Activated CD4-positive, alpha-beta T cell treated with anti-CD3 and anti-CD28 coated beads, Interleukin-2, Interleukin-4, amounts not matched to agents 100 ng/mL and 50 ng/mL, durations not matched to agents 16 hours and 8 hours (primary cell): Measurements from ENCODE around the gene EFTUD2.
"Not testable (repeated sequence)": the region's sequence is repeated elsewhere in the genome, so short reads cannot be mapped to it uniquely, and the experiment has no call there.

Experiments
- DNase-seq: peaks from one replicate; pipeline ENCODE4 v3.0.0-alpha.2; 2020; ENCODE audit warnings: low spot score

Gene EFTUD2

GRCh38 chr17:44899074-44899782 lies at the start of gene EFTUD2:
Gene EFTUD2 (minus strand): TSS chr17:44899445. CDS start chr17:44894521, 4,924 bp downstream.
- peak; percentile 91 for DNase-seq

DNA sequence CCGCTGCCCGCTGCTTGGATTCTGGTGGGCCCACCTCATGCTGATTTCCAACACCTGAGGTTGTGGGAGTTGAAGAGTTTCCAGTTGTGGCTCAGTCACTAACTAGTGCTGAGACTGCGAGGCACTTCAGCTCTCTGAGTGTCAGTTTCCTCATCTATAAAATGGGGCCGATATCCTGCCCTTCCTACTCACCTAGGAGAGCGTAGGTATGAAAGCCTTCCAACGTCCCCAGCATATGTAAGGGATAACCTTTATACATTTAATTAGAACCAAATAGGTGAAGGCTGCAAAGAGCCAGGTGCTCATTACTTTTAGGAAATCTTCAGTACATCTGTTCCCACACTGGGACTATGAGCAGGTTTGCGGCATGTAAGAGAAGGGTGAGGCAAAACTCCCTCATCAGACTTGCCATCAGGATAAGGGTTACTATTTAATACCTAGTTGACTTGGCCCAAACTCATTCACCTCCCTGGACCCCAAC lies 49.1 kb upstream of the EFTUD2 start:
- DNase-seq, result no peak

- DNase-seq, result peak; percentile 97
These were observed 48.4 kb upstream of the EFTUD2 start, which contains the start of gene KIF18B for GRCh38 chr17:44947461-44948314. Gene KIF18B (minus strand): TSS chr17:44947773. CDS start chr17:44936344, 11,429 bp downstream.

- not testable (repeated sequence) for DNase-seq
These were observed 46.4 kb upstream of the EFTUD2 start for GRCh38 chr17:44945652-44946051.

DNA sequence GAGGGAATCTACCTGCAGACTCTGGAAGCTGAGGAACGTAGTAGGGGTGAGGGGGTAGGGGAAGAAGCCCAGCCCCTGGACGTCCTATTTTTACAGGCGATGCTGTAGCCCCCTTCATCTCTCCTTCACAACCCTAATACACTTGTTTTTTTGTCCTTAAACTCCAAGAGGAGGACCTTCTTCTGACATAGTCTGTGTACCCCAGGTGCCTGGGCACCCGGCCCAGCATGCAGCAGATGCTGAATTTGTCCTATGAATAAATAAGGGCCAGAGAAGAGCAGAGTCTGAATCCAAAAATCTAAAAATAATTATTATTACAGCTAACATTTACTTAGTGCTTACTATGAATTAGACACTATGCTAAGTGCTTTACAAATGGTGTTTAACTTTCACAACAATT lies 43.2 kb upstream of the EFTUD2 start:
- no peak for DNase-seq

GRCh38 chr17:44941712-44942331 lies 42.6 kb upstream of the EFTUD2 start:
- no peak for DNase-seq

- DNase-seq, result no peak
These were observed 41.5 kb upstream of the EFTUD2 start for GRCh38 chr17:44940768-44941167.

- no peak for DNase-seq
These were observed 41.1 kb upstream of the EFTUD2 start for GRCh38 chr17:44940317-44940716.

DNA sequence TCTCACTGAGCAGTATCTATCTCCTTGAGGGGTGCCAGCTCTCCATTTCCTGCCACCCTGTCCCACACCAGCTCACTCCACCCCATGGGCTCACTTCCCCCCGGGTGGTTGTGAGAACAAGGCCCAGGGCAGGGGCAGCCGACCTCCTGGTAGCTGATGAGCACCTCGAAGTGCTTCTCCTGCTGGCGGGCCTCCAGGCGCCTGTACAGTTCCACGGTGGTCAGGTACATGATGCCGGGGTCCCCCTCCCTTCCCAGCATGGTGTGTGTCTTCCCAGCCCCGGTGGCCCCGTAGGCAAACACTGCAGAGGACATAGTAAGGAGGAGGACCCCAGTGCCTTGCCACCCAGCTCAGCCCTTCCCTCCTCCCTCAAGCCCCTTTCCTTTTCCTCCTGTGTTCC lies 35.9 kb upstream of the EFTUD2 start:
- DNase-seq, result no peak

DNA sequence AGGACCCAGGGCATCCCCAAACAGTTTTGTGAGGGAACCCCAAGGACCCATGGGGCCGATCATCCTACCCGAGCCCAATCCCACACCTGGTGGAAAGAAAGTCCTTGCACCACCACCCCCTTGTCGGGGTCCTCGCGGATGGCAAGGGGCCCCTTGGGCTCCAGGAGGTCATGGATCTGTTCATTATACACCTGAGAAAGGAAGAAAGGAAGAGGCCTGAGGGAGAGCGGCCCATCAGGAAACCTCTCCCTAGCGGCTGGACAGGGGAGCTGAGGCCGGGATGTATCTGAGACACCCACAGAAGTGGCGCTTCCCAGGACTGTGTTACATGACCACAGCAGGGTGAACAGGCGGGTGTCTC lies 35.5 kb upstream of the EFTUD2 start:
- no peak for DNase-seq

DNA sequence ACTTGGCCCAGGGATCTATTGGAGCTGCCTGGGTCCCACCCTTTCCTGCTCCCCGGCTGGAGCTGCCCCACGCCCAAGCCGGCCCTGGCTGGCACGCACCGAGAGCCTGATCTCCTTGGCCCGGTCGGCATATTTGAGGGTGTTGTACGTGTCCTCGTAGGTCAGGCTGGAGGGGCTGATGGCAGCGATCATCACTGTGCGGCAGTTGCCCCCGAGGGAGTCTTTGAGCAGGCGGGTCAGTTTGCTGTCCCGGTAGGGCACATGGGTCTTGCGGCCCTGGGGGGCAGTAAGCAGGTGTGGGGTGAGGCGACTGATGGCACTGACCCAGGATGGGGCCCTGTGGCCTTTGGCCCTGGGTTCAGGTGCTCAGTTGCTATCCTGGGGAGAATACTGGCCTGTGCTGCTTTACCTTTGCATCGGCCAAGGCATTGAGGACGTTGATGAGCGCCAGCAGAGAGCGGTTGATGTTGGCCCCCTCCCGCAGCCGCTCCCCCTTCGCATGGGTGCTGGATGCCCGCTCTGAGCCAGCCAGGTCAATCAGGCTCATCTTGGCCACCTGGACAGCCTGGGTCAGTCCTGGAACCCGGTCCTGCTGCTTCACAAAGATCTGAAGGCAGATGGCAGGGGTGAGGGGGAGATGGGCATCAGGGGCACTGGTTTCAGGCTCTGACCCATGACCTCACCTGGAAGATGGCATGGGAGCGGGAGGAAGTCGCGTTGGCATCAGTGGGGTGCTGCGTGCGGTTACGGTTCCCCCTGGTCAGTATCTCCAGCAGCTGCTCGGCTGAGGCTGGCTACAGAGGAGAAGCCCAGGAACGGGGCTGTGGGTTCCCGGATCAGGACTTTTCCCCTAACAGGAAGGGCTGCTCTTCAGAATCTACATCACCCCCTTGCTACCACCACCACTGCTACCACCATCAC lies 34.8 kb upstream of the EFTUD2 start:
- no peak for DNase-seq

GRCh38 chr17:44932787-44933097 lies 33.5 kb upstream of the EFTUD2 start:
- no peak for DNase-seq

GRCh38 chr17:44932096-44932786 lies 33.0 kb upstream of the EFTUD2 start:
- DNase-seq, result no peak

DNA sequence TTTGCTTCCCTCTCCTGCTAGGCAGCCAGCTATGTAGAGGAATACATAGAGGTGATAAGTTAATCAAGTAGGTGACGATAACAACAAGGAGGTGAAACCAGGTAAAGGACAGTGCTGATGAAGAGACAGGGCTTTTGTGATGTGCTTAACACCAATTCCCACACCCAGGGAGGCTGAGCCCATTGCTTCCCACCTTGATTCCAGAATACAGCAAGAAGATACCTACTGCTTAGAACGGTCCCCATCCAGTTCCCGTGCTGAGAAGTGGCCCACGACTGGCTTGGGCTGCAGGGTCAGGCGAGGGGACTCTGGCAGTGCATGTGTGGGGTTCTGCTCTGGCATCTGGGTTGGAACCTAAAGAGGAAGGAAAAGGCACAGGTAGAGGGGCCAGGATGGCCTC lies 32.1 kb upstream of the EFTUD2 start:
- DNase-seq, result no peak

DNA sequence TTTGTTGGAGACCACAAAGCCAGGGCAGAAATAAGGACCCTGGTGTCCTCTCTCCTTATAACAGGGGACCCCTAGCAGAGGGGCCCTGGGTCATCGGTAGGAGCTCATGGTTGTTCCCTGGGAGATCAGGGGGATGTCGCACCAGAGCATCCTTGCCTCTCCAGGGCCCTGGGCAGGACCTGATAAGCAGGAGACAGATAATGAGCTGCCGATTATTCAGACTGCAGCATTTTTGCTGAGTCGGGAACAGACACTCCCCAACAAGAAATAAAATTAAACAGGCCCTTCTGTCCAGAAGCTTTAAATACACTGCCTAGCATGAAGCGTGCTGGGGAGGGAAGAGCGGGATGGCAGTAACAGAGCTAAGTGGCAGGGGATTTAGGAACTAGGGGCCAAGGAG lies 31.4 kb upstream of the EFTUD2 start:
- no peak for DNase-seq

DNA sequence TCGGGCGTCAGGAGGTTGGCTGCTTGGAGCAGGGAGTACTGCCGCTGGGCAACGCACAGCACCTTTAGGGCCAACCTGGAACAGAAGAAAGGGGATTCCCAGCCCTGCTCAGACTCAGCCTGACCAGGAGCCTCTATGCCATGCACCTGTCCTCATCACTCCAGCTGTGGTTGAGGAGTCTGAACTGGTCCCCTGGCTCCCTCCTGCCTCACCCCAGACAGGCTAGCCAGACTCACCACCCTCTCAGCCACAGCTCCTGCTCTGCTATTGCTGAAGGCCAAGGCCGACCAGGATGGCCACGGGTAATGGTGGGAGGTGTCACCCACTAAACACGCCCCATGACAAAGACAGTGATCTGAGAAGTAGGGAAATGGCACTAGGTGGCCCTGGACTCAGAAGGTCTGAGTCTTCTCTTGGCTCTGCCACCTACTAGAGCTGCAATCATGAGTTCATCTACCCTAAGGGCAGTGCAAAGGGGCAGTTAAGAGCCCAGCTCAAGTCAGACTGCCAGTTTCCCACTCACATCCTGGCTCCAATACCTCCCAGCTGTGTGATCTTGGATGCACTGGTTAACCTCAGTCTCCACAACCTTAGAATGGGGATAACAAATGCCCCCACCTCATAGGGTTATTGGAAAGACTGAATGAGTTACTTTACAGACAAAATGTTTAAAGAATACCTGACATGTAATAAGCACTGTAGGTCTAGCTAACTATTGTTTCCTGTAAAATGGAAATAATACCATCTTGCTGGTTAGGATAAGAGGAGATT lies 29.9 kb upstream of the EFTUD2 start:
- DNase-seq, result no peak

DNA sequence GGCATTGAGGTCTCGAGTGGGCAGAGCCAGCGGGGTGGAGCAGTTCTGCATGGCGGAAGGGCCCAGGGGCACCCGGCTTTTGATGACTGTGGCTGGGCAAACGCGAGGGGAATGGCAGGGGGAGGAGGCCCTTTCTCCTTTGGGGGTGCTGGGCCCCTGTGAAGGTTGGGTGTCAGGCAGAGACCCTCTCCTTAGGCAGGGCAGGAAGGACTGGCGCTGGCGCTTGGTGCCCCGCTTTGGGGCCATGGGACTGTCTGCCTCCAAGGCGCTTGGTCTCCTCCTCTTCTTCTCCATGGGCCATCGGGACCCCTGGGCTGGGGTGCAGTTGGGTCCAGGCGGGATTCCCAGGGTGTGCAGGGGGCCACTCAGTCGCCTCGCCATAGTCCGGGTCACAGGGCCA lies 28.9 kb upstream of the EFTUD2 start:
- DNase-seq, result no peak

- no peak for DNase-seq
These were observed 28.5 kb upstream of the EFTUD2 start for GRCh38 chr17:44927696-44928095.

DNA sequence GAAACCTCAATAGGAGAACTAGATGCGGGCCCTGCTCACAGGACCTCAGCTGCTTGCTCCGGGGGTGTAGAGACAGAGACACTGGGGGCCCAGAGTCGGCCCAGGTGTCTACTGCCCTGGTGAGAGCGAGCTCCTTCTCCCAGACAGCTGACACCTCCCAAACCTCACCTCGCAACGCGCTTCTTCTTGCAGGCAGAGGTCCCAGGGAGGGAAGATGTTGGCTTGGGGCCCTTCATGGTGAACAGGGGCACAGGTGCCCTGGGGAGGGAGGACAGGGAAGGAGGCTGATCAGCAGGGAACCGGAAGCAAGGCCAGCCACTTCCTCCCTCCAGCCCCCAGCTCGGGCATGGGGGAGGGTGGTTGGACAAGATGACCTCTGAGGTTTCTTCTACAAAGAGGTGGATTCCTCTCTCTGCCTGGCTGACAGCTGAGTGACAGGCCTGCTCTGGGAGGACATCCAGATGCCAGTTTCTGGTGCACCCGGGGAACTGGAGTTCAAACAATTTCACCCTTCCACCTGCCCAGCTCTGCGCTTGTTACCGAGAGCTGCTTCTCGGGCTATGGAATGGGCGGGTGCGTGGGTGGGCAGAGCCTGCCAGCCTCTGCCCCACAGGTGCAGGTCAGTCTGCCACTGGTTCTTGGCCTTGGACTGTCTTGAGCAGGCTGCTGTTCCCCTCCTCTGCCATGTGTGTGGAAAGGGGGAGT lies 27.7 kb upstream of the EFTUD2 start:
- DNase-seq, result no peak
